Suppressor macrophage treated with lipopolysaccharide for 1 hour (primary cell): ENCODE data around the gene CADM1.

ENCODE experiments used
- DNase-seq, 3 donors: peaks; one replicate each; pipeline ENCODE4 v3.0.0-alpha.2; 2020 to 2022

Gene CADM1

DNA sequence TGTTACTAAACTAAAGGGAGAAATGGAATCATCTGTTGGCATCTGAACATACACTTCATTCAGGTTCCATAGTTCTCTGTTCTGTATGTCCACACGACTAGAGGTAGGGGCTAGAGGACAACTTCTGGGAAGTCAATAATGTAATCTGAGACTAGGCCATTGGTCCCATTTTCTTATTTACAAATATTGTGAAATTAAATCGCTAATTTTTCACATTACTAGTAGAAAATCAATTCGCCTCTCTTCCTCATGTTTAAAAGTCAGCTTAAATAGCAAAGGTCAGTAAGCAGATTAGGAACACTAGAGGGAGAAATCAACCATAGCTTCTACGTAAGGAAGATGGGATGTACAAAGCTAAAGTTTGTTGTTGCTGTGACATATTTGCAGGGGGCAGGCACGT lies 59.7 kb downstream of the CADM1 start:
- DNase-seq: no peak

DNA sequence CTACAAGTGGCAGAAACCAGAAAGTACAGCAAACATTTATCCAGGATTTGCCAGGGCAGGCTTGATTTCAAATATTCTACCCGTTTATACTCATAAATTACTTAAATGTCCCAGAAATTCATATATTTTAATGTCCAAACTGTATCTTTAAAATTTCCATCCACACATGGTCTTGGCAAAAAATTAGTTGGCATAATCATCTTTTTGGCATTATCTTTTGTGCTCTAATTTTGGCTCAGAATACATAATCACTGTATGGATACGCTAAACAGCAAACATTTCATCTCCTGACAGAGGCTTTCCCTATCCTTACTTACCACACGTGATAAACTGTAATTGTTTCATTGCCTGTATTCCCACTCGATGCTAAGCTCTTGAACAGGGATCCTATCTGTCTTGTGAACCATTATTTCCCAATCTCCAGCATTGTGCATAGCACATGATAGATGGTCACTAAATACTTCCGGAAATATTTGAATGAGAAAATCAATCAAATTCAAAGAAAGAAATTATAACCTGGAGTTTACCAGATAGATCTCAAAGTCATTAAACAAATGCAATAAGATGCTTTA lies 64.2 kb downstream of the CADM1 start:
- DNase-seq: no peak

- peak; percentile 20 to 35 (median 21) for DNase-seq
Observed at GRCh38 chr11:115439385-115439784, 64.8 kb downstream of the CADM1 start.

DNA sequence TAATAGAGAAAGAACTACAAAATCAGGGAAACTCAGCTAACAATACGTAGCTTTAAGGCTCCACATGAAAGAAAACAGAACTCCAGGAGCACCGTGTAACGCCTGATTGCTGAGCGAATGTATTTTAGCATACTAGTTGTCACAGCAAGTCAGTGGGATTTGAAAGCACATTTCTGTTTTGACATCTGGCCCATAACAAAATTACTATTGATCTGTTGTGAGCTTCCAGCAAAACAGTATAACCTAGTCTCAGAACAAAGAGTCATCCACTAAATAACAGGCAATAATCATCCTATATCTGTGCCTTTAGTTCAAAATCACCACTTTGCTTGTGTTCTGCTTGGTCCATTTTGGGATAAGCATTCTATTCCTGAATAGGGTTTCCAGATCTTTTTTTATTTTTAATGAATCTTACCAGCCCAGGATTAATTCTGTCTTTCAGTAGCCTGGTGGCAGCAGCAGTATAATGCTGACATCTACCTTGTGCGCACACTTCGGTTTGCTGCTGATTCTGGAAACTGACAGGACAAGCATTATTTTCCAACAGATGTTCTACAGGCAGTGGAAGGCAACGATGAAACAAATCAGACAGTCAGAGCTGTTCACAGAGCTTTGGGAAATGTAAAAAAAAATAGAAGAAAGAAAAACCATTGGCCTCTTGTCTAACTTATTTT lies 66.2 kb downstream of the CADM1 start:
- DNase-seq: no peak

- DNase-seq: no peak
Observed at GRCh38 chr11:115430345-115430744, 73.9 kb downstream of the CADM1 start.

DNA sequence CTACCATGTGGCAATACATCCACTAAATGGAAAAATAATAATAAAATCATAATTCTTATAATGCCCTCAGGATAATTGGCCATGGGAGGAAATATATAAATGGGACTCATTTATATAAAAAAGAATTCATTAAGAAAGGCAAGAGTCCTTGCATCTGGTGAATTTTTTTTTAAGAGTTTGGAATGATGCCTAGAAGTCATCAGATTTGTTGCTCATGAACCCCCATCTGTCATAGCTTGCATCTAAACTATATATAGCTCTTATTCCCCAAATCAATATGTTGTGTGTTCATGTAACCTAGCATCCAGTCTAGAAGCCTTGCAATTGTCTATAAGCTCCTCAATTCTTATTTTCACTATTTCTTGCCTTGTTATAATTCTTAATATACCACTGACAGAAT lies 75.9 kb downstream of the CADM1 start:
- no peak for DNase-seq

DNA sequence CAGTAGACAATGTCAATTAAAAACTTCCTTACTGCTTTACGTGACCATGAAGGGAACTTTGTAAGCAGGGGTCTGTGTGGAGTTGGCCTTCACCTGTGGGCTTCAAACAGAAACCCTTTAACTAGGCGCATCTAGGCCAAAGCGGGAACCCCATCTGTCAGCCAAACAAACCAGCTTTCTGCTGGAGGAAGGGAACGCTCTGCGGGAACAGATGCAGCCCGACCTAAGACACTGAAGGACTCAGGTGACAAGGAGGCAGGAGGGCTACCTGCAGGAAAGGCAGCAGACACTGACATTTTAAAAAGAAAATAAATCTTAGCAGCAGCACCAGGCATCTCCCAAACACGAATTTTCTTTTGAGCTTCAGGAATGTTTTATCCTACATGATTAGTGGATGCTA lies 78.4 kb downstream of the CADM1 start:
- DNase-seq: no peak

DNA sequence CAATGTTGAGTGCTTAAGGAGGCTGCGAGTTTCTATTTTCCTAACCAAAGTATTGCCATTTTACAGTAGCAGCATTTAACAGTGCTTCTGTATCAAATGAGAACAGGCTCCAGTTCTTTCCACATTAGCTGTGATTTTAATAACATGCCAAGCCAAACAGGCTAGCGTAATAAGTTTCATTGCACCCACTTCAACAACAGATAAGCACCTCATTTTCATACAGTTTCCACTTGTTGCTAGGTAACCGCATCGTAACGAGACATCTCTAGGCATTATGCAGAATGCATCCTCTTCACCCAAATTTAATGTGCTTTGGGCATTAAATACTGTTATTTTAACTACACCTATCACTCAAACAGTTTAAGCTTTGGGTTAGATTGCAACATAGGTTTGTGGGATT lies 79.0 kb downstream of the CADM1 start:
- DNase-seq: no peak

- DNase-seq: no peak
Observed at GRCh38 chr11:115423728-115424459, 80.3 kb downstream of the CADM1 start.

- no peak for DNase-seq
Observed at GRCh38 chr11:115421992-115422689, 82.1 kb downstream of the CADM1 start.

DNA sequence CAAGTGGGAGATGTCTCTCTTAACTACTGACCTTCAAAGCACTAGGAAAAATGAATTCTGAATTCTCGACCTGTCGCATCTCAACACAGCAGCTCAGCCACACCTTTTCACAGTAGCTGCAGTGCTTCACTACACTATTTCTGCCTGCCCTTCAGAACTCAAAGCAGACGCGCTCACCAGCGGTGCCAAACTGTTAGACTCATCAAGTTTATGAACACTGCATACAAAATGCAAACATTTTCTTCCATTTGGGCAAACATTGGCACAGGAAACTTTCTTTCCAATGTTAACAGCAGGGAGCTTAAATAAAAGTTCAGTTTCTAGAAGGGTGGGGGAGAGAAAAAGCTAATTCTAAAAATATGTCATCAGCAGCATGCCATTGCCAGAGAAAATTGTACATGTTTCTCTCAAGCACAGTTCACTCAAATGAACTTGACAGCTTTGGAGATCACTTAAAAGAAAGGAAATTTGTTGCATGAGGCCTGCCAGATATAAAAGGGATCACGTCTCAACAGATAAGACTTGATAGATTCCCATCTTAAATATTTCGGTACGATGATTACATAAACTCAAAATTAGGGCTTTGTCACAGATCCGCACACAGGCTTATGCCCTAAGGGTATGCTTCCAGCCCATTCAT lies 82.7 kb downstream of the CADM1 start:
- DNase-seq: no peak

DNA sequence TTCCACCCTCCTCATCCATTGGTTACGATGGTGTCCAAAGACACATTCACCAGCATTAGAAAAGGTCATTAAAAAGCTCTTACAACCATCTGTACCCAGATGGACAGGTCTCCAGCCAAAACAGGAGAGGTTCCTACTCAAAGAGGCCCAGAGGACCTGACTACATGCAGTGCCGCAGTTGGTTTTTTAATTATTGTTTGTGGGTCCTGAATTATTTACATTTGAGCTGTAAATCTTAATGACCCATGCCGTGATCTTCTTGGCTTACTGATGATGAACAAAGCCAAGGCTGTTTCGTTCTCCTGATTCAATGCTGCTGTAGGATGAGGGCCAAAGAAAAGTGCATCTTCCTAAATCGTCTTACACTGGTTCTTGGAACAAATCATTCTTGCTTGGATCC lies 83.7 kb downstream of the CADM1 start:
- DNase-seq: no peak

DNA sequence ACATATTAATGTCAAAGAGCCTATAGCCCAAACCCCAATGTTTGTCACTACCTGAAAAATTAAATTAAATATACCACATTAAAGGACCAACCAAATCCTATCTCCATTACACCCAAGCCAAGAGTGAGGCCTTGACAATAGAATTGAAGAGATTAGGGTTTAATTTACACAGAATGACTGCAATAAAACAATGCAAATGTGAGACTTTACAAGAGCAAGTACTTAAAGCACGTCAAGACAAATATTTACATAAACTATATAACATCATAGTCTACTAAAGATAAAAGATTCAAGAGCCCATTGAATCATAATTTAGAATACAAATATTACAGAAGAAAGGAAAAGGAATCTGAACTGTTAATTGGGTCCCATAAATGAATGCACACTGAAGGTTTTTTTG lies 85.6 kb downstream of the CADM1 start:
- DNase-seq: no peak

GRCh38 chr11:115418081-115418480 lies 86.1 kb downstream of the CADM1 start:
- DNase-seq: no peak

DNA sequence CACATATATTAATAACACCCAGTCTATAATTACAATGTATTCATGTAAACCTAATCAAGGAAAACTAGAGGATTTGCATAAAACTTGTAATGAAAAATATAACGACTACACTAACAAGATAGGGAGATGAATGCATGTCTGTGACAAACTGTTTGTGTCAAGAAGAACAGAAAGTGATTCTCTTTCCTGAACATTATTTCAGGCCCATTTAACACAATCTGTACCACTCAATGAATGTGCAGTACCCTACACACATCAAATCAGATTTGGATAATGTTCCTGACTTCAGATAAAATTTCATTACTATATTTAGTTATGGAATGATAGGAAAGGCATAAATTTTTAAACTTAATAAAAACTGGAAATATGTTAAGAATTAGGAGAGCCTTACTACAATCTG lies 93.1 kb downstream of the CADM1 start:
- no peak for DNase-seq

DNA sequence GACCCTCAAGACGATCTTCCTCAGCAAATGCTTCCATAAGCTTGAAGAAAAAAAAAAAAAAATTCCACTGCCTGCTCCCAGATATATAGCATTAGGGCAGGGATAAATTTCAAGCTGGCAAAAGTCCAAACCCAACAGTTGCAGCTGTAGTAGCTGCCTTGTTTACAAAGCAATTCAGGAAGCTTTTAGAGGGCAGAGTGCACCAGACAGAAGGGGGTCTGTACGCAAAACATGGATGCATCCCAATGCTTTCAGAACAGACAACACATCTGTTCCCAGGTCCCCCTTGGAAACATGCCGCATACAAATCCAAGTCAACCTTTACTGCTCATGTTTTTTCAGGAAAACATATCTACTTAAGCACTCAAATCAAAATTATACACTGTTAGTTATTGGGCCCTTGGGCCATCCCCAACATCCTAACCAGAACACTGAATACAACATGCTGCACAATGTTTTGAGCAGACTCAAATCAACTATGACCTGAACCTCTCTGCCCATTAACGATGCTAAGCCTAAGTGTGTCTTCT lies 94.5 kb downstream of the CADM1 start:
- no peak for DNase-seq

DNA sequence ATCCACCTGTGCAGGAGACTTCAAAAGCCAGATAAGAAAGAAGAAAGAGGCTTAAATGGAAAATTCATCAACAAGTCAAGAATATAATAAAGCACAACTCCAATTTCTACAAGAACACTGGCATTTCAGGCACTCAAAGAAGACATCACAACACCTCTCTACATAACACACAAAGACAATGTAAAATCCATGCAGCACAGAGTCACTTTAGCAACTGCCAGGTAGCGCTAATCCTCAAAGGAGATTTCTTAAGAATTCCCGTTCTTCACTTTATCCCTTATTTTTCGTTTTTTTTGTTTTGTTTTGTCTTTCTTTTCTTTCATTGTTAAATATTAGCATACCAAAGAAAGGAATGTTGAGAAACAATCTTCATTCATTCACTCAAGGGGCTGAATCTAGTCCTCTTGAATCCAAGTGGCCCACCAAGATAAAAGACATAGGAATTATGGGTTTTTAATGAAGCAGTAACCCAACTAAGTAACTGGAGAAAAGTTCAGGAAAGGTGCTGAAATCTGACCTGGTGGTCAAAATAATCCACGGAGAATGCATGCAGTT lies 95.0 kb downstream of the CADM1 start:
- DNase-seq: no peak

DNA sequence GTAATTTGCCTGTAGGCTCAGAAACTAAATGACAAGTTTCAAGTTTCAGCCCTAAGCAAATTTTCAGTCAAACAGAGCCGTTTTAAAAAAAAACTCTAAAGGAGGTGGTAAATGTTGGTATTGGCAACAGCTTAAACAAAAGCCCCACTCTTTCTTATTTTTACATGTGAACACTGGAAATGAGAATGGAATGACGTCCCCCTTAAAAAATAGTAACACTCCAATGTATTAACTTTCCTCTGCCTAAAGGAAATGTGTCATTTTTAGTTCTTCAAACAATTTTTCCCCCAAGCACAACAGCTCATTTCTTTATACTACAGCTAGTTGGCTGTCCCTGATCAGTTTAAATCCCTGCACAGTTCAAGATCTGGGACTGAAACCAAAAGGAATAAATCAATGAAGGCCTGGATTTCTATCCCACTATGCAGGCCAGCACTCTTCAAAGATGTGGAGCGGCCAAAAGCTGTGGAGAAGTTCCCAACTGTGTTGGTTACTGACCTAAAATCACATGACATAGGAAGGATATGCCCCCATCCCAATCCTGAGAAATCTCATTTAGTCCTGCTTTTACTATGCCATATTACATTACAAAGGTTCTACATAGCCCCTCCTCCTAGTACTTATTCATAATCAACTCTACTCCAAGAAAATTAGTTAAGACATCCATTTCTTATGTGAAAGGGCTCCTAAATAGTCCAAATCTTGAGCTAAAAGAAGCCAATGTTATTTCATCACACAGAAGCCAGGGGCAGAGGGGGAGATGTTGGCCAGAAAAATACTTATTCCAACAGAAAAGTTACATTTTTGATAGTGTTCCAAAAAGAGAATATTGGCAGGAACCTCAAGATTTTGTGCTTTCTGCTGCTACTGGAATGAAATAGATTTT lies 95.9 kb downstream of the CADM1 start:
- no peak for DNase-seq

GRCh38 chr11:115407496-115407895 lies 96.7 kb downstream of the CADM1 start:
- DNase-seq: no peak

DNA sequence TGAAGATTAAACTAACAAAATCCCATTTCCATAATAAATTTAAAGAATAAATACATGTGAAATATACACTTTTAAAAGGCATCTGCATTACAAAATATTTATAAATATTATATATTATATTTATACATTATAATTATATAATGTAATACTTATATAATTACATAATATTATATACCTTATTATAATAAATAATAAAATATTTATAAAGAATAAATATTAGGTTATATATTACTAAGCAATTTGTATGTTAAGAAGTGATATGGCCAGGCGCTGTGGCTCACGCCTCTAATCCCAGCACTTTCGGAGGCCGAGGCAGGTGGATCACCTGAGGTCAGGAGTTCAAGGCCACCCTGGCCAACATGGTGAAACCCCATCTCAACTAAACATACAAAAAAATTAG lies 97.8 kb downstream of the CADM1 start:
- no peak for DNase-seq

DNA sequence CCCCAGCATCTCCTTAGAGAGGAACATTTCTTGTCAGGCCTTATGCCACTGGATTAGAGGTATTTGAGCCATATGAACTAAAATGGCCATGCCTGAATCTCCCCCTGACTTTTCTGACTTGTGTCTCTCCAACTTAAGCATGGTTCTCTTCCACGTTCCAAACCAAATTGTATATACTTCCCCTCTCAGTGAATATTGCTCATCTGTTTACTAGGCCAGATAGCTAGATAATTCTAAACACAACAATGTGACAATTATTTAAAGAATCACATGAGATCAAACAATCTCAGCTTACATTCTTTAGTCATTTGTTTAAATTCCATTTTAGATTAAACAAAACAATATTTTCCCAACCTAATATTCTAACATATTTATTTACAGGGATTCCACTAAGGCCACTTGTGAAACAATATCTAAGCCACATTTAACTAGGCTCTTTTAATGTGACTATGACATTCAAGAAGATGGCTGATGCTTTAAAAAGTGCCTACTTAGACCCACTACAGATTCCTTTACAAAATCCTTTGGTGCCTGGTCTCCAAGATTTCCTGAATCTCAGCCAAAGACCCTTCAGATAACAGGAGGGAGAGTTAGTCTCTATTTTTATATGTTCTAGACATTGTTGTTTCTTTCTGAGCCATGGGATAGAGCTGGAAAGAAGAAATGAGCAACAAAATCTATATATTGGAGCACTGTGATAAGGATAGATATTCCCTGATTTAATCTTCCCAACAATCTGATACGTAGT lies 105.7 kb downstream of the CADM1 start:
- no peak for DNase-seq
